Keratinocyte (primary cell): ENCODE results near the gene RIN3. TPM values are rescaled to one million over a fixed set of nuclear protein-coding genes. Genes with fewer than 3 reads are reported as not detected.

Source experiments
- DNase-seq: peaks from one replicate; pipeline ENCODE4 v3.0.0-alpha.2; 2011; ENCODE audit warnings: low read depth, missing footprints, low spot score
- FAIRE-seq: peaks from 2 replicates; lab custom pipeline; 2011; peaks lifted over from hg19 to GRCh38; lab: Jason Lieb, UNC
- H2AFZ ChIP-seq: 2 replicates; pipeline ENCODE4 v1.6.0; 2012; ENCODE audit warnings: low read length, control low read depth, inconsistent platforms; ENCODE audit not compliant: control insufficient read depth
- H3K27ac ChIP-seq: 2 replicates; pipeline ENCODE4 v1.5.1; 2011; ENCODE audit warnings: low read length; ENCODE audit not compliant: control insufficient read depth, insufficient read depth
- H3K27me3 ChIP-seq: 3 replicates; pipeline ENCODE4 v1.6.0; 2011; ENCODE audit warnings: low read length; ENCODE audit not compliant: control insufficient read depth, insufficient read depth; ENCODE audit errors: extremely low read depth
- H3K36me3 ChIP-seq, 2 experiments: 2 replicates in 1 of 2; 3 replicates in 1 of 2; pipeline ENCODE4 v1.5.1; 2011; ENCODE audit warnings: low read length in 2 of 2, mild to moderate bottlenecking in 1 of 2; ENCODE audit not compliant: control insufficient read depth in 2 of 2, insufficient read depth in 2 of 2; ENCODE audit errors: extremely low read depth in 1 of 2
- H3K4me1 ChIP-seq: 3 replicates; pipeline ENCODE4 v1.5.1; 2011; ENCODE audit warnings: low read length; ENCODE audit not compliant: control insufficient read depth, insufficient read depth; ENCODE audit errors: extremely low read depth
- H3K4me2 ChIP-seq: 3 replicates; pipeline ENCODE4 v1.6.0; 2011; ENCODE audit warnings: low read depth, low read length; ENCODE audit not compliant: control insufficient read depth, insufficient read depth; ENCODE audit errors: extremely low read depth
- H3K4me3 ChIP-seq, 3 experiments: fragments of 200-600 bp in 1 of 3; sonication (generic) in 1 of 3; 2 replicates in 2 of 3; 3 replicates in 1 of 3; pipeline ENCODE4 v1.5.1; 2011 to 2016; ENCODE audit warnings: low read length in 3 of 3, mild to moderate bottlenecking in 3 of 3, control low read depth in 2 of 3, inconsistent platforms in 1 of 3, low read depth in 1 of 3, mixed read lengths in 1 of 3, mixed run types in 1 of 3, moderate library complexity in 1 of 3; ENCODE audit not compliant: control insufficient read depth in 2 of 3, insufficient read depth in 2 of 3; ENCODE audit errors: extremely low read depth in 1 of 3
- H3K79me2 ChIP-seq: 2 replicates; pipeline ENCODE4 v1.6.0; 2012; ENCODE audit warnings: low read length; ENCODE audit not compliant: control insufficient read depth, insufficient read depth
- H3K9ac ChIP-seq: 3 replicates; pipeline ENCODE4 v1.6.0; 2011; ENCODE audit warnings: low read length; ENCODE audit not compliant: control insufficient read depth, insufficient read depth; ENCODE audit errors: extremely low read depth
- H3K9me1 ChIP-seq: 3 replicates; pipeline ENCODE4 v1.6.0; 2011; ENCODE audit warnings: low read length; ENCODE audit not compliant: control insufficient read depth, insufficient read depth; ENCODE audit errors: extremely low read depth
- H3K9me3 ChIP-seq: 2 replicates; pipeline ENCODE4 v1.5.1; 2012; ENCODE audit warnings: low read depth, low read length; ENCODE audit not compliant: control insufficient read depth
- H4K20me1 ChIP-seq: 3 replicates; pipeline ENCODE4 v1.6.0; 2011; ENCODE audit warnings: low read length; ENCODE audit not compliant: control insufficient read depth, insufficient read depth; ENCODE audit errors: extremely low read depth
- CTCF ChIP-seq, 3 experiments: IDR thresholded peaks in 1 of 3; conservative IDR thresholded peaks in 1 of 3; optimal IDR thresholded peaks in 1 of 3; 2 replicates in 2 of 3; 3 replicates in 1 of 3; pipeline versions ENCODE3 to v1.5.1; 2011; ENCODE audit warnings: low read length in 3 of 3, mild to moderate bottlenecking in 3 of 3, moderate library complexity in 2 of 3, control low read depth in 1 of 3, inconsistent platforms in 1 of 3; ENCODE audit not compliant: insufficient read depth in 2 of 3; ENCODE audit errors: extremely low read depth in 1 of 3
- EZH2 ChIP-seq: IDR thresholded peaks from one replicate; pipeline ENCODE4 v1.6.1; 2012; ENCODE audit warnings: inconsistent platforms, mild to moderate bottlenecking, low read length, moderate library complexity
- dilution Hi-C: fragments of 300-500 bp; cut with MboI; formaldehyde crosslinking; loops from one replicate; pipeline ENCODE4 v1.7.0; 2020; ENCODE audit warnings: low sequenced_read_pairs; ENCODE audit not compliant: extremely low pct_ligation_motif_present
- polyA plus RNA-seq, 5 experiments: library from polyadenylated mRNA; depleted of rRNA in 3 of 5; stranded (reverse) in 3 of 5; stranded (forward) in 1 of 5; unstranded in 1 of 5; fragments of >200 nt; gene quantifications; 1 replicate in 1 of 5; 2 replicates in 3 of 5; 3 replicates in 1 of 5; pipeline versions ENCODE4 v1.2.1 to v1.2.3, GENCODE V29; 2011 to 2012; ENCODE audit warnings: missing spikeins in 2 of 5, low read depth in 1 of 5, low replicate concordance in 1 of 5

Gene RIN3
- polyA plus RNA-seq, 1 donor (not counting 4 experiments of a cell fraction or from before 2014, with no cell fraction given), result 1.2 TPM

GRCh38 chr14:92539875-92540274 is 26.3 kb downstream of the RIN3 start:
- Histone ChIP-seq H3K4me2 (peak overlapping the region; percentile 47), H3K4me3 (no peak overlapping the region)

DNA sequence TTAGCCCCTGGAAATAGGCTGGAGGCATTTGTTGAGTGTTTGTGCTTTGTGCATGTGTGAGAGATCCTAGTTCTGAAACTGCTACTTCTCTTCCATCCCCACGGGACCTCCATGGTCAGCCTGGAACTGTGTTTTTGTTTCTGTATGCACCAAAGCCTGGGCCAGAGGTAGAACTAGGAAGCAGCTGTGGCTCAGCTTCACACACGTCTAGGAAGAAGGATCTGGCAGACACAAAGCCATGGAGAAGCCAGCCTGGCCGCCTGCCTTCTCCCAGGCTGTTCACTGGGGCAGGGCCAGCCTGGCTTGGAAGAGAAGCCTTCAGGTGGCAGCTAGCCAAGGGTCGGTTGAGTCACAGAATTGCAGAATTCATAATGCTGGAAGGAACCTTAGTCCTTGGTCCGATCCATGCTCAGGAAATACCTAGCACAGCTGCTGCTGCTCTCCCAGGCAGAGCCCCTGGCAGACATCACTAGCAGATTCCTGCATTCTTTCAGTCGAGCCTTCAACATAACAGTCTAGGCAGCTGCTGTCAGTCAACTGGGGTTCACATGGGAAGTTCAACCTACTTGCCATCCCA is 27.0 kb downstream of the RIN3 start:
- dilution Hi-C loops, result no loop called here

More at GRCh38 chr14:92539875-92540274, 26.3 kb downstream of the RIN3 start:
- H3K9ac ChIP-seq, result no peak overlapping the region
- H2AFZ ChIP-seq, result no peak overlapping the region
- FAIRE-seq (no peak), DNase-seq (no peak)
- TF ChIP-seq CTCF (optimal IDR thresholded peaks at IDR 0.05 in 1 of 3, IDR thresholded peaks at IDR 0.05 in 1 of 3, conservative IDR thresholded peaks at IDR 0.05 in 1 of 3; ENCODE audit: extremely low read depth in 1 of 3, insufficient read depth in 2 of 3, low read length in 3 of 3) (no peak), EZH2 (no peak)
- dilution Hi-C loops, result no loop called here
- H4K20me1 ChIP-seq, result no peaks in the 10 kb centered on the region
- H3K27ac ChIP-seq, result no peak overlapping the region
- no peaks in the 10 kb centered on the region for H3K9me3 ChIP-seq
- no peaks in the 10 kb centered on the region for H3K27me3 ChIP-seq
- H3K4me1 ChIP-seq, result peaks cover 20% of the 10 kb centered on the region
- H3K36me3 ChIP-seq, result no peaks in the 10 kb centered on the region
- H3K9me1 ChIP-seq, result no peaks in the 10 kb centered on the region
- H3K79me2 ChIP-seq, result peaks cover 8% of the 10 kb centered on the region

More for the DNA sequence above, 27.0 kb downstream of the RIN3 start:
- Histone ChIP-seq H3K27me3 (no peaks in the 10 kb centered on the region), H3K9ac (peak overlapping the region; percentile 16), H3K9me3 (no peaks in the 10 kb centered on the region), H3K4me1 (peaks cover 20% of the 10 kb centered on the region), H2AFZ (peak overlapping the region; percentile 32), H3K4me2 (peak overlapping the region; percentile 47), H3K4me3 (no peak overlapping the region), H3K9me1 (no peaks in the 10 kb centered on the region), H3K36me3 (no peaks in the 10 kb centered on the region), H3K79me2 (peaks cover 8% of the 10 kb centered on the region), H3K27ac (peak overlapping the region; percentile 5), H4K20me1 (no peaks in the 10 kb centered on the region)
- FAIRE-seq, result peak; percentile 98
- TF ChIP-seq EZH2 (no peak), CTCF (optimal IDR thresholded peaks at IDR 0.05 in 1 of 3, IDR thresholded peaks at IDR 0.05 in 1 of 3, conservative IDR thresholded peaks at IDR 0.05 in 1 of 3; ENCODE audit: extremely low read depth in 1 of 3, insufficient read depth in 2 of 3, low read length in 3 of 3) (no peak)
- peak; percentile 57 for DNase-seq
